Fibroblast of villous mesenchyme (primary cell): ENCODE results near the gene CMIP. TPM values are rescaled to one million over a fixed set of nuclear protein-coding genes. Genes with fewer than 3 reads are reported as not detected.

Experiments used
- DNase-seq: peaks from one replicate; pipeline ENCODE4 v3.0.0-alpha.2; 2010; ENCODE audit warnings: low read depth
- H3K4me3 ChIP-seq: 2 replicates; pipeline ENCODE4 v1.5.1; 2011; ENCODE audit warnings: low read depth, mild to moderate bottlenecking, low read length
- total RNA-seq: library from RNA; depleted of rRNA; stranded (reverse); fragments of >200 nt; gene quantifications from 2 replicates; pipeline ENCODE4 v1.2.3, GENCODE V29; 2012
- TF ChIP-seq, protein P1 (sequence below): IDR thresholded peaks from 2 replicates; pipeline ENCODE4 v1.5.1; 2012; ENCODE audit warnings: low read depth, mild to moderate bottlenecking, low read length; ENCODE audit not compliant: insufficient read depth

The CMIP gene
- total RNA-seq, 1 donor: 7.8 TPM

GRCh38 chr16:81695321-81696165 is 250.9 kb downstream of the CMIP start:
- TF ChIP-seq, protein P1, sequence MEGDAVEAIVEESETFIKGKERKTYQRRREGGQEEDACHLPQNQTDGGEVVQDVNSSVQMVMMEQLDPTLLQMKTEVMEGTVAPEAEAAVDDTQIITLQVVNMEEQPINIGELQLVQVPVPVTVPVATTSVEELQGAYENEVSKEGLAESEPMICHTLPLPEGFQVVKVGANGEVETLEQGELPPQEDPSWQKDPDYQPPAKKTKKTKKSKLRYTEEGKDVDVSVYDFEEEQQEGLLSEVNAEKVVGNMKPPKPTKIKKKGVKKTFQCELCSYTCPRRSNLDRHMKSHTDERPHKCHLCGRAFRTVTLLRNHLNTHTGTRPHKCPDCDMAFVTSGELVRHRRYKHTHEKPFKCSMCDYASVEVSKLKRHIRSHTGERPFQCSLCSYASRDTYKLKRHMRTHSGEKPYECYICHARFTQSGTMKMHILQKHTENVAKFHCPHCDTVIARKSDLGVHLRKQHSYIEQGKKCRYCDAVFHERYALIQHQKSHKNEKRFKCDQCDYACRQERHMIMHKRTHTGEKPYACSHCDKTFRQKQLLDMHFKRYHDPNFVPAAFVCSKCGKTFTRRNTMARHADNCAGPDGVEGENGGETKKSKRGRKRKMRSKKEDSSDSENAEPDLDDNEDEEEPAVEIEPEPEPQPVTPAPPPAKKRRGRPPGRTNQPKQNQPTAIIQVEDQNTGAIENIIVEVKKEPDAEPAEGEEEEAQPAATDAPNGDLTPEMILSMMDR: no peak
- no peak overlapping the region for H3K4me3 ChIP-seq
- no peak for DNase-seq

- TF ChIP-seq, protein P1: no peak
- no peak overlapping the region for H3K4me3 ChIP-seq
- DNase-seq: no peak
Observed at GRCh38 chr16:81696166-81696960, 251.8 kb downstream of the CMIP start.

DNA sequence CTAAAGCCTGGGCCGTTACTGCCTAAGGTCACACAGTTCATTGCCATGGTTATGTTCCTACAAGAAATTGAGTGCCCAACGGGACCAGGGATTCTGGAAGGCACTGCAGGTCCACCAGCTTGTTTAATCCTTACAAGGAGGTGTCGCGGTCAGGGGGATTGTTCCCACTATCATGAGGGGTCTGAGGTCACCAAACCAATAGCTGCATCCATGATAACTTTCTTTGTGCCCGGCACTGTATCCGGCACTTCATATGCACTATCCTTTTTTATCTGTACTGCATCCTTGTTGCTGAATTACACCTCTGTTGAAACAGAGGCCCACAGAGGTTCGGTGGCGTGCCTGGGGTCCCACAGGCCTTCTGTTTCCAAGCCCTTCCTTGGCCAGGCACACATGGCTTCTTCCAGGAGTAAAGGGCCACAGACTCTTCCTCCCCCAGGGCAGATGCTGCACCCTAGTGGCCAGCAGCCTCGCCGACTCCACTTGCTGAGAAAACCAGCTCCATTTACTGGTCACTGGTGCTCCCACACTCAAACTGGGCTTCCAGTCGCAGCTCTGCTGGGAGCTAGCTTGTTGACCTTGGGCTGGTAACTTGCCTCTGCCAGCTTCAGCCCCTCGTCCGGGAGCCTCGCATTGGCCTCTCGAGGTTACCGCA is 252.5 kb downstream of the CMIP start:
- TF ChIP-seq, protein P1: peak; percentile 72
- peak; percentile 68 for DNase-seq
- H3K4me3 ChIP-seq: no peak overlapping the region

GRCh38 chr16:81697616-81698309 is 253.2 kb downstream of the CMIP start:
- DNase-seq: no peak
- TF ChIP-seq, protein P1: no peak

GRCh38 chr16:81698310-81698641 is 253.7 kb downstream of the CMIP start:
- DNase-seq: no peak
- no peak overlapping the region for H3K4me3 ChIP-seq
- TF ChIP-seq, protein P1: no peak

More at GRCh38 chr16:81697616-81698309, 253.2 kb downstream of the CMIP start:
- no peak overlapping the region for H3K4me3 ChIP-seq

GRCh38 chr16:81699596-81699995 is 255.0 kb downstream of the CMIP start:
- no peak for DNase-seq
- no peak overlapping the region for H3K4me3 ChIP-seq
- TF ChIP-seq, protein P1: no peak
